MCF 10A (cell line): ENCODE data around the gene L3MBTL1. TPM values are rescaled to one million over a fixed set of nuclear protein-coding genes. Genes with fewer than 3 reads are reported as not detected.

Source experiments
- BruUV-seq: library from RNA; stranded (reverse); fragments of 400-500 nt; replicated peaks from 2 replicates; lab custom pipeline; 2021; lab: Mats Ljungman, UMichigan
- CTCF ChIA-PET: fragments of 300-600 bp; sonication (Branson Sonifier 250); formaldehyde crosslinking; extraction: SDS; loops from one replicate; lab custom pipeline; 2021; ENCODE audit warnings: antibody characterized with exemption, inconsistent platforms; lab: Yijun Ruan, JAX
- POLR2A ChIA-PET: fragments of 300-600, 350-650 bp; sonication (Branson Sonifier 250); formaldehyde crosslinking; extraction: SDS; loops from one replicate; lab custom pipeline; 2020; ENCODE audit warnings: antibody characterized with exemption, inconsistent platforms; lab: Yijun Ruan, JAX
- DNase-seq: peaks from one replicate; pipeline ENCODE4 v3.0.0-alpha.2; 2018; ENCODE audit not compliant: unreplicated experiment
- H3K27ac Mint-ChIP-seq: one replicate; pipeline ENCODE4 v1.8.0; 2022; ENCODE audit warnings: mild to moderate bottlenecking, low read depth, mixed read lengths; ENCODE audit not compliant: unreplicated experiment
- H3K27me3 Mint-ChIP-seq: one replicate; pipeline ENCODE4 v1.8.0; 2022; ENCODE audit warnings: mixed read lengths; ENCODE audit not compliant: insufficient read depth, unreplicated experiment
- H3K36me3 Mint-ChIP-seq: one replicate; pipeline ENCODE4 v1.8.0; 2022; ENCODE audit warnings: mild to moderate bottlenecking, moderate library complexity, mixed read lengths; ENCODE audit not compliant: insufficient read depth, unreplicated experiment
- H3K4me1 Mint-ChIP-seq: one replicate; pipeline ENCODE4 v1.8.0; 2022; ENCODE audit warnings: mixed read lengths; ENCODE audit not compliant: insufficient read depth, unreplicated experiment
- H3K4me3 Mint-ChIP-seq: one replicate; pipeline ENCODE4 v1.8.0; 2022; ENCODE audit warnings: mild to moderate bottlenecking, moderate library complexity, mixed read lengths; ENCODE audit not compliant: unreplicated experiment
- H3K9me3 Mint-ChIP-seq: one replicate; pipeline ENCODE4 v1.8.0; 2022; ENCODE audit warnings: mixed read lengths; ENCODE audit not compliant: unreplicated experiment
- intact Hi-C: fragments of 100-400 bp; cut with micrococcal nuclease; formaldehyde crosslinking; loops from 2 replicates; pipeline ENCODE4 v1.14.1; 2022
- total RNA-seq: library from RNA; stranded (reverse); gene quantifications from 2 replicates; pipeline ENCODE4 v1.2.3, GENCODE V29; 2022
- TF ChIP-seq, protein P1 (sequence below): fragments of 200-600 bp; IDR thresholded peaks from one replicate; pipeline ENCODE4 v1.8.0; 2022; ENCODE audit warnings: antibody characterized with exemption, mild to moderate bottlenecking; ENCODE audit not compliant: unreplicated experiment

Gene L3MBTL1
- total RNA-seq, 1 experiment from 2014 or later: 10.5 TPM

DNA sequence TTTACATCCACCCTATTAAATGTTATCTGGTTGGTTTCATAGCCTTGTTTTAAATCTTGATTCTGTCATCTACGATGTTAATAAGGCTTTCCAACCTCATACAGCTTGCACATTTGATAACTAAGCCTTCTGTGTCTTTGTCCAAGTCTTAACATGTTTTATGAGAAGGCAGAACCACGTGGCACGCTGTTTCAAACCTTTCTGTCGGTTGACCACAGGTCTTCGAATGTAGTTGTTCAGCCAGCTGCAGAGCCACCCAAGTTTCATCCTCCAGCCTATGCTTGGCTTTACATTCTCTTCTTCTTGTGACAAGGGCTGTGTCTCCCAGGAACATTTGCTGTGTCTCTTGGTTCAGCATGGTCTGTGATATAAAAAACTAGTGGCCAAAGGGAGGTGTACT lies 35.6 kb downstream of the L3MBTL1 start:
- DNase-seq: no peak
- BruUV-seq: no TSS peak
- Mint-ChIP-seq H3K36me3 (peaks cover 7% of the 10 kb centered on the region), H3K9me3 (peaks cover 18% of the 10 kb centered on the region), H3K27me3 (no peaks in the 10 kb centered on the region), H3K4me3 (no peak overlapping the region), H3K27ac (no peak overlapping the region), H3K4me1 (peaks cover 5% of the 10 kb centered on the region)
- CTCF ChIA-PET: interaction anchor here (0.6 to 1.1 kb wide), 6 partner anchors 13 to 206 kb away, joined by 3 to 6 read pairs (median 4); no protein-coding TSS in a partner anchor
- intact Hi-C loops: no loop called here
- POLR2A ChIA-PET: interaction anchor here (0.6 to 1.0 kb wide), 4 partner anchors 27 to 166 kb away, joined by 3 to 4 read pairs (median 4); no protein-coding TSS in a partner anchor
- TF ChIP-seq, protein P1, sequence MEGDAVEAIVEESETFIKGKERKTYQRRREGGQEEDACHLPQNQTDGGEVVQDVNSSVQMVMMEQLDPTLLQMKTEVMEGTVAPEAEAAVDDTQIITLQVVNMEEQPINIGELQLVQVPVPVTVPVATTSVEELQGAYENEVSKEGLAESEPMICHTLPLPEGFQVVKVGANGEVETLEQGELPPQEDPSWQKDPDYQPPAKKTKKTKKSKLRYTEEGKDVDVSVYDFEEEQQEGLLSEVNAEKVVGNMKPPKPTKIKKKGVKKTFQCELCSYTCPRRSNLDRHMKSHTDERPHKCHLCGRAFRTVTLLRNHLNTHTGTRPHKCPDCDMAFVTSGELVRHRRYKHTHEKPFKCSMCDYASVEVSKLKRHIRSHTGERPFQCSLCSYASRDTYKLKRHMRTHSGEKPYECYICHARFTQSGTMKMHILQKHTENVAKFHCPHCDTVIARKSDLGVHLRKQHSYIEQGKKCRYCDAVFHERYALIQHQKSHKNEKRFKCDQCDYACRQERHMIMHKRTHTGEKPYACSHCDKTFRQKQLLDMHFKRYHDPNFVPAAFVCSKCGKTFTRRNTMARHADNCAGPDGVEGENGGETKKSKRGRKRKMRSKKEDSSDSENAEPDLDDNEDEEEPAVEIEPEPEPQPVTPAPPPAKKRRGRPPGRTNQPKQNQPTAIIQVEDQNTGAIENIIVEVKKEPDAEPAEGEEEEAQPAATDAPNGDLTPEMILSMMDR: no peak

DNA sequence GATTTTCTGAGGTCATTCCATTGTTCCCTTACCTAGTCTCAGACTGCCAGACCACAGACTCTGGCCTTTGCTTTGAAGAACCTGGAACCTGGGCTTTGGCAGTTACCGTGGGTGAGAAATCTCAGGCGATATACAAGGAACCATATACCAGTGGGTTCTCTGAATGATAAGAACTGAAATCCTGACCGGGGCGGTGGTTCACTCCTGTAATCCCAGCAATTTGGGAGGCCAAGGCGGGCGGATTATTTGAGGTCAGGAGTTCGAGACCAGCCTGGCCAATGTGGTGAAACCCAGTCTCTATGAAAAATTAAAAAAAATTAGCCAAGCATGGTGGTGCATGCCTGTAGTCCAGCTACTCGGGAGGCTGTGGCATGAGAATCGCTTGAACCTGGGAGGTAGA lies 37.0 kb downstream of the L3MBTL1 start:
- ChIA-PET CTCF (interaction anchor here (0.7 kb wide), 2 partner anchors 126 to 647 kb away, joined by 3 read pairs; no protein-coding TSS in a partner anchor), POLR2A (no interaction called here)
- TF ChIP-seq, protein P1: no peak
- no TSS peak for BruUV-seq
- peaks cover 7% of the 10 kb centered on the region for H3K36me3 Mint-ChIP-seq
- H3K9me3 Mint-ChIP-seq: peaks cover 22% of the 10 kb centered on the region
- DNase-seq: no peak
- no peaks in the 10 kb centered on the region for H3K4me1 Mint-ChIP-seq
- no peak overlapping the region for H3K4me3 Mint-ChIP-seq
- no peaks in the 10 kb centered on the region for H3K27me3 Mint-ChIP-seq
- no peak overlapping the region for H3K27ac Mint-ChIP-seq
- intact Hi-C loops: no loop called here

DNA sequence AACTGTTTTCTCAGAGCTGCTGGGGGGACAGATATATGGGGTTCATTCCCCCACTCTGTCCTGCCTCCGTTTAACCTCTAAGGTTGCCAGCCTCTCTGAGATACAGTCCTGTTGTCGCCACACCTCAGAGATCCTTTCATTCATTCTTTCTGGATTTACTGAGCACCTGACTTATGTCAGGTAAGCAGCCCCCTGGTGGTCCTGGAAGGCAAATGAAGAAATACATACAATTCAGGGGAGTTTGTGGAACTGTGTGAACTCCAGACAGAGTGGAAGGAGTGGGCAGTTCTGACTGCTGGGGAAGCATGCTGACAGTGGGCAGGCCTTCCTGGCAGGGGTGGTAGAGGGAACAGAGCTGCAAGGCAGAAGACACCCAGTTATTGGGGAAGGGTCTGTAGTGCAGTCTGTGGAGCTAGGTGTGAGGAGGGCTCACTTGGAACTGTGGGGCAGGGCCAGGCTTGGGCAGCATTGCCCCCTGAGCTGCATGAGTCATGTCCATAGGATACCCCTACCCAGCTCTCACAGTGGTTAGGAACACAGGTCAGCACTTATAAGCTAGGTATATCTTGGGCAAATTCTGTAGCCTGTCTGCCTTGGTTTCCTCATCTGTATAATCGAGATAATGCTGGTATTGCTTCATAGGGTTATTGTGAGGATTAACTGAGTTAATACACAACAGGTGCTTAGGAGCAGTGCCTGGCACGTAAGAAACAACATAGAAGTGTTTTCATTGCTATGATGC lies 38.5 kb downstream of the L3MBTL1 start:
- H3K36me3 Mint-ChIP-seq: peaks cover 7% of the 10 kb centered on the region
- H3K27me3 Mint-ChIP-seq: no peaks in the 10 kb centered on the region
- H3K4me1 Mint-ChIP-seq: no peaks in the 10 kb centered on the region
- no peak for DNase-seq
- BruUV-seq: no TSS peak
- intact Hi-C loops: no loop called here
- H3K4me3 Mint-ChIP-seq: no peak overlapping the region
- no peak overlapping the region for H3K27ac Mint-ChIP-seq
- H3K9me3 Mint-ChIP-seq: peaks cover 22% of the 10 kb centered on the region
- ChIA-PET CTCF (interaction anchor here (0.6 to 1.9 kb wide), 5 partner anchors 8 to 572 kb away, joined by 3 to 10 read pairs (median 4); no protein-coding TSS in a partner anchor), POLR2A (interaction anchor here (1.2 kb wide), 1 partner anchor 8 kb away, joined by 4 read pairs; no protein-coding TSS in a partner anchor)
- TF ChIP-seq, protein P1: no peak

DNA sequence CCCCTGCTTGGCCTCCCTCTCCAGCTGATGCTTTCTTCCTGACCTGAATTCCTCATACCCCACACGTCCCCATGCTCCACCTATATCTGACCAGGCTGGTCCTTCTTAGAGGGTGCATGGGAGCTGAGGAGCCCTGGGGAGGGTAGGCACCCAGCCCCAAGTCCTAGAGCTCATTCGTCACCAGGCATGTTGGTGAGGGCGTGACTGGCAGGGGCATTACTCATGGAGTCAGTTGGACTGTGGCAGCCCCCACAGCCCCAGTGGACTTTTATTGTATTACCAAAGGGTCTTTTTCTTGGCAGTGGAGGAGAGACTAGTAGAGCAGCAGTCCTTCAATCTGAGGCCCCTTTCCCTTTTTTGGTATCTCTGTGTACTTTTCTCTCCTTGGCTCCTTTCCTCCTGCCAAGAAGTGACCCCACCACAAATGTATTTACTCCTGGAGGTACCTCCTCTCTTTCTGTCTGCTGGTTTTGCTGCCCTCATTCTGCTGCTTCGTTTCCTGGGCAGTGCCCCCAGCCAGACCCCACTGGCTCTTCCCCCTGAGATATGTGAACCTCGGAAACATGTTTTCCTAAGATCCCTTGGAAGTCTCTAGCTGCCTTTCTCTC lies 40.9 kb downstream of the L3MBTL1 start:
- POLR2A ChIA-PET: no interaction called here
- Mint-ChIP-seq H3K4me3 (no peak overlapping the region), H3K27ac (no peak overlapping the region), H3K27me3 (no peaks in the 10 kb centered on the region), H3K9me3 (peaks cover 22% of the 10 kb centered on the region), H3K36me3 (no peaks in the 10 kb centered on the region), H3K4me1 (no peaks in the 10 kb centered on the region)
- intact Hi-C loops: no loop called here
- CTCF ChIA-PET: interaction anchor here (5.6 kb wide), 1 partner anchor 10 kb away, joined by 54 read pairs; no protein-coding TSS in a partner anchor
- TF ChIP-seq, protein P1: no peak
- BruUV-seq: no TSS peak
- DNase-seq: no peak
